ENCODE measurements around the gene ITGAX.

ITGAX gene

DNA sequence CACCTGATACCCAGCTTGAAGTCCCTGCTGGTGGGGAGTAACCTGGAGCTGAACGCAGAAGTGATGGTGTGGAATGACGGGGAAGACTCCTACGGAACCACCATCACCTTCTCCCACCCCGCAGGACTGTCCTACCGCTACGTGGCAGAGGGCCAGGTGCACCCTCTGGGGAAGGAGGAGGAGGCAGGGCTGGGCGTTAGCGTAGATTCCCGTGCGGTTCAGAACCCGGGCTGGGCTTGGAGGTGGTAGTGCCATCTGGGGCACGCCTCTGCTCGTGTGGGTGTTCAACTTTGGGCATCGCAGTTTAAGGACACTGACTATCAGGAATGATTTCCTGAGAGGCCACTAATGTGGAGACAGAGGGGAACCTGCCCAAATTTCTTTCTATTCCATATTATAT, 18.3 kb downstream of the ITGAX start:
- TF ChIP-seq, protein P1, sequence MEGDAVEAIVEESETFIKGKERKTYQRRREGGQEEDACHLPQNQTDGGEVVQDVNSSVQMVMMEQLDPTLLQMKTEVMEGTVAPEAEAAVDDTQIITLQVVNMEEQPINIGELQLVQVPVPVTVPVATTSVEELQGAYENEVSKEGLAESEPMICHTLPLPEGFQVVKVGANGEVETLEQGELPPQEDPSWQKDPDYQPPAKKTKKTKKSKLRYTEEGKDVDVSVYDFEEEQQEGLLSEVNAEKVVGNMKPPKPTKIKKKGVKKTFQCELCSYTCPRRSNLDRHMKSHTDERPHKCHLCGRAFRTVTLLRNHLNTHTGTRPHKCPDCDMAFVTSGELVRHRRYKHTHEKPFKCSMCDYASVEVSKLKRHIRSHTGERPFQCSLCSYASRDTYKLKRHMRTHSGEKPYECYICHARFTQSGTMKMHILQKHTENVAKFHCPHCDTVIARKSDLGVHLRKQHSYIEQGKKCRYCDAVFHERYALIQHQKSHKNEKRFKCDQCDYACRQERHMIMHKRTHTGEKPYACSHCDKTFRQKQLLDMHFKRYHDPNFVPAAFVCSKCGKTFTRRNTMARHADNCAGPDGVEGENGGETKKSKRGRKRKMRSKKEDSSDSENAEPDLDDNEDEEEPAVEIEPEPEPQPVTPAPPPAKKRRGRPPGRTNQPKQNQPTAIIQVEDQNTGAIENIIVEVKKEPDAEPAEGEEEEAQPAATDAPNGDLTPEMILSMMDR (IDR thresholded peaks at IDR 0.05), result no peak

DNA sequence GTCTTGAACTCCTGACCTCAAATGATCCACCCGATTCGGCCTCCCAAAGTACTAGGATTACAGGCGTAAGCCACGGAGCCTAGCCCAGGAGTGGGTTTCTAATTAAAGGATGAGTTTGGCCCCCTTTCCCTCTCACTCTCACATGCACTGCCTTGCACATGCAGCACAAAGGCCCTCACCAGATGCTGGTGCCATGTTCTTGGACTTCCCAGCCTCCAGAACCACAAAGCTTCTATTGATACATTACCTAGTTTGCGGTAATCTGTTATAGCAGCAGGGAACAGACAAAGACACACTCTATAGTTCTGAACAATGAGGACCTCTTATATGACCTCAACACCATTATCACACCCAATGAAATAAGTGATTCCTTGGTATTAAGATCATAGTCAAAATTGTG, 20.3 kb downstream of the ITGAX start:
- TF ChIP-seq, protein P1 (IDR thresholded peaks at IDR 0.05), result no peak

DNA sequence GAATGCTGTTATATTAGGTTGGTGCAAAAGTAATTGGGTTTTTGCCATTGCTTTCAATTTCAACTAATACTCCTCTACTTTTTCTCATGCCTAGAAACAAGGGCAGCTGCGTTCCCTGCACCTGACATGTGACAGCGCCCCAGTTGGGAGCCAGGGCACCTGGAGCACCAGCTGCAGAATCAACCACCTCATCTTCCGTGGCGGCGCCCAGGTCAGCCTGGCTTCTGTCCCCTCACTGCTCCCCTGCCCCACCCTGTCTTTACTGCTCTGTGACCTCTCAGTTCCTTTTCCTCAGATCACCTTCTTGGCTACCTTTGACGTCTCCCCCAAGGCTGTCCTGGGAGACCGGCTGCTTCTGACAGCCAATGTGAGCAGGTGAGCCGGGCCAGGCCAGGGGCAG, 21.7 kb downstream of the ITGAX start:
- TF ChIP-seq, protein P1 (IDR thresholded peaks at IDR 0.05), result no peak

DNA sequence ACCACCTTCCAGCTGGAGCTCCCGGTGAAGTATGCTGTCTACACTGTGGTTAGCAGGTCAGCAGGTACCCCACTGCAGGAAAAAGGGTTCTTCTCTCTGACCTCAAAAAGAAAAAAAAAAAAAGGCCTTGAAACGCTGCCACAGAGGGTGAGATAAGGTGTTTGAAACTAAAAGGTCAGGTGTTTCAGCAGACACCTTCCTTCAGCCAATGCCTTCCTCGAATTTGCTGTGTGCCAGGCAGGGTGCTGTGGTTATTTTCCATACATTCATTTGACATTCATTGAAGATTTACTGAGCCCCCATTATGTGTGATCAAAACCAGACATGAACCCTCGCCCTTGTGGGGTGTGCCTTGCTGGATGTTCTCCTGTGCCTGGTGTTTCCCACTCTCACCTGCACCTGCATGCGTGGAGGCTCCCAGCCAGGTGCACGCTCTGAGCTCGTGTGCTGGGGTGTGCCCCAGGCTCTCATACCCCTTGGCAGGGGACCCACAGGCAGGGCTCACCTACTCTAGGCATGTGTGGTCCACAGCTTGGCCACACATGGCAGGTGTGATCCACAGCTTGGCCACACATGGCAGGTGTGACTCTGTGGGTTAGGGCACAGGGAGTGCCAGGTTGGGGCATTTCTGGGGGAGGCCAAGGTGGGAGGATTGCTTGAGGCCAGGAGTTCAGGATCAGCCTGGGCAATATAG, 22.4 kb downstream of the ITGAX start:
- TF ChIP-seq, protein P1 (IDR thresholded peaks at IDR 0.05), result no peak

DNA sequence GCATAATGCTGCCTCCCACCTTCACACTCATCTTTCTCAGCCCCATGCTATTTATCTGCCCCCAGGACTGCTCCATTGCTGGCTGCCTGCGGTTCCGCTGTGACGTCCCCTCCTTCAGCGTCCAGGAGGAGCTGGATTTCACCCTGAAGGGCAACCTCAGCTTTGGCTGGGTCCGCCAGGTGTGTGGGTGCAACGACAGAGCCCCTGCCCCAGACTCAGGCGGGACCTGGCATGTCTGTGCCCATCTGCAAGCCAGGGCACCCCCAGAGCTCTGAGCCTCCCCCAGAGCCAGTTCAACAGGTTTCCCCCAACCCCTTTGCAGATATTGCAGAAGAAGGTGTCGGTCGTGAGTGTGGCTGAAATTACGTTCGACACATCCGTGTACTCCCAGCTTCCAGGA, 25.2 kb downstream of the ITGAX start:
- TF ChIP-seq, protein P1 (IDR thresholded peaks at IDR 0.05), result no peak

DNA sequence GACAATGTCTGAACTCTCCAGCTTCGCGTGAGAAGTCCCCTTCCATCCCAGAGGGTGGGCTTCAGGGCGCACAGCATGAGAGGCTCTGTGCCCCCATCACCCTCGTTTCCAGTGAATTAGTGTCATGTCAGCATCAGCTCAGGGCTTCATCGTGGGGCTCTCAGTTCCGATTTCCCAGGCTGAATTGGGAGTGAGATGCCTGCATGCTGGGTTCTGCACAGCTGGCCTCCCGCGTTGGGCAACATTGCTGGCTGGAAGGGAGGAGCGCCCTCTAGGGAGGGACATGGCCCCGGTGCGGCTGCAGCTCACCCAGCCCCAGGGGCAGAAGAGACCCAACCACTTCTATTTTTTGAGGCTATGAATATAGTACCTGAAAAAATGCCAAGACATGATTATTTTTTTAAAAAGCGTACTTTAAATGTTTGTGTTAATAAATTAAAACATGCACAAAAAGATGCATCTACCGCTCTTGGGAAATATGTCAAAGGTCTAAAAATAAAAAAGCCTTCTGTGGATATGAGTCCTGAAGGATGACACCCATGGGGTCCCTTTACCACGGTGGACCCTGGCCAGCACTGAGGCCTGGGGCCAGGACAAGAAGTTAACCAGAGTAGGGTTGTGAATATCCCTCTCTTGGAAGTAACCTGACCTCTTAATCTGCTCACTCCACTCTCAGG, 27.6 kb downstream of the ITGAX start:
- TF ChIP-seq, protein P1 (IDR thresholded peaks at IDR 0.05), result peak; percentile 87

DNA sequence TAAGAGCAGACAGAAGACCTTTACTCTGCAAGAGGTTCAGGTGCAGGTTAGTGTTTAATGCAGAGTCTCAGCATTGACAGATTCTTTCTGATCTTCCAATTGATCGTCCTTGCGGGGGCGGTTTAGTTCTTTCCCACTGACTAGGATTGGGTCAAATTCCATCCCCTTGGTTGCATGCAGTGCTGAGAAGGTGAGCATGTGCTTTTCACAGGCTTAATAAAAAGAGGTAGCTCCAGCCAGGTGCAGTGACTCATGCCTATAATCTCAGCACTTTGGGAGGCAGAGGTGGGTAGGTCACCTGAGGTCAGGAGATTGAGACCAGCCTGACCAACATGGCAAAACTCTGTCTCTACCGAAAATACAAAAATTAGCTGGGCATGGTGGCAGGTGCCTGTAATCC, 30.7 kb downstream of the ITGAX start:
- TF ChIP-seq, protein P1 (IDR thresholded peaks at IDR 0.05), result no peak
